ENCODE results near the gene KRT3. TPM values are rescaled to one million over a fixed set of nuclear protein-coding genes. Genes with fewer than 3 reads are reported as not detected.

KRT3 gene
- total and polyA plus RNA-seq, 9 of the 15 experiments (the other 6 are each of a cell fraction or from before 2014, with no cell fraction given): not detected

- no peak overlapping the region for H3K4me3 ChIP-seq
- TF ChIP-seq NCOR1 (IDR thresholded peaks at IDR 0.05) (no peak), ZNF398 (CRISPR knock-in tag; IDR thresholded peaks at IDR 0.05) (no peak), SIN3B (IDR thresholded peaks at IDR 0.05; ENCODE audit: low read depth) (no peak), GMEB1 (CRISPR knock-in tag; IDR thresholded peaks at IDR 0.05) (no peak), PATZ1 (CRISPR knock-in tag; IDR thresholded peaks at IDR 0.05; ENCODE audit: borderline replicate concordance) (no peak), ZNF277 (CRISPR knock-in tag; IDR thresholded peaks at IDR 0.05; ENCODE audit: borderline replicate concordance) (no peak), ILF3 (IDR thresholded peaks at IDR 0.05; ENCODE audit: borderline replicate concordance) (no peak), ZNF274 (IDR thresholded peaks at IDR 0.05; ENCODE audit: borderline replicate concordance, low read depth, low read length) (no peak), ZNF184 (CRISPR knock-in tag; IDR thresholded peaks at IDR 0.05) (no peak)
- no peak; the same call in 2 of the 3 replicates for ATAC-seq
- intact Hi-C loops (cut with micrococcal nuclease): no loop called here
- WGBS (ENCODE audit: insufficient coverage, low coverage, missing lambda C conversion rate): 2% methylated on average over 11 of the region's 11 CpGs
- ChIA-PET POLR2A (interaction anchor here (0.6 to 2.3 kb wide), 5 partner anchors 9 to 393 kb away, joined by 3 to 11 read pairs (median 5); partner anchors contain the start of gene KRT3), CTCF (ENCODE audit: low intra/inter-chr PET ratio) (no interaction called here)
- no peaks in the 10 kb centered on the region; a peak in 1 of 5 replicates for H3K4me1 ChIP-seq (replicated peaks in 1 of 2; ENCODE audit: control insufficient read depth in 2 of 2, insufficient read depth in 2 of 2, low read length in 2 of 2)
- H4K20me1 ChIP-seq (replicated peaks; ENCODE audit: control insufficient read depth, insufficient read depth, low read length): peaks cover 4% of the 10 kb centered on the region; the same call in 1 of the 2 replicates
- H3K27ac ChIP-seq (ENCODE audit: extremely low read depth, low read depth, low read length): no peak overlapping the region
- H3K9ac ChIP-seq (ENCODE audit: insufficient read depth in 1 of 2, low read depth in 2 of 2, low read length in 2 of 2): no peak overlapping the region
- no peaks in the 10 kb centered on the region for H3K9me1 ChIP-seq (ENCODE audit: control insufficient read depth, insufficient read depth, low read length)
- no peaks in the 10 kb centered on the region for H3K36me3 ChIP-seq (ENCODE audit: control insufficient read depth, insufficient read depth, low read length)
- no peak overlapping the region for H2AFZ ChIP-seq (ENCODE audit: low read depth, low read length)
- H3K27me3 ChIP-seq (ENCODE audit: control insufficient read depth in 2 of 2, insufficient read depth in 2 of 2, low read length in 2 of 2): peaks cover 24 to 52% of the 10 kb centered on the region in 2 experiments
- BruUV-seq (replicated peaks): no TSS peak
- no peak for FAIRE-seq
- no peaks in the 10 kb centered on the region for H3K79me2 ChIP-seq (ENCODE audit: control insufficient read depth, insufficient read depth, low read length)
- no peak overlapping the region for H3K4me2 ChIP-seq (ENCODE audit: insufficient read depth, low read length)
- DNase-seq (ENCODE audit: extremely low read depth in 1 of 4, low spot score in 3 of 4): no peak
- in situ Hi-C loops (cut with MboI): no loop called here
- no peaks in the 10 kb centered on the region for H3K9me3 ChIP-seq (replicated peaks; ENCODE audit: control insufficient read depth, insufficient read depth, low read depth, low read length)
Observed at GRCh38 chr12:52806821-52807543, 11.1 kb upstream of the KRT3 start.
